OCI-LY1 (cell line): ENCODE data around the gene IL5.

Source experiments
- H2AFZ ChIP-seq: fragments of 200-600 bp; sonication (generic), shearing (Covaris generic); 2 replicates; pipeline ENCODE4 v1.6.0; 2014; ENCODE audit warnings: antibody characterized with exemption, mild to moderate bottlenecking, low read length
- H3F3A ChIP-seq: fragments of 200-600 bp; sonication (generic), shearing (Covaris generic); 2 replicates; pipeline ENCODE4 v1.6.0; 2014; ENCODE audit warnings: mild to moderate bottlenecking, antibody characterized with exemption, low read length, moderate library complexity; ENCODE audit not compliant: insufficient read depth
- H3K27ac ChIP-seq: fragments of 200-600 bp; sonication (generic); 2 replicates; pipeline ENCODE4 v1.5.1; 2014; ENCODE audit warnings: low read length, mixed run types, mild to moderate bottlenecking, low read depth; ENCODE audit not compliant: poor library complexity, severe bottlenecking
- H3K27me3 ChIP-seq: fragments of 200-600 bp; sonication (generic); 2 replicates; pipeline ENCODE4 v1.6.0; 2014; ENCODE audit warnings: antibody characterized with exemption, mild to moderate bottlenecking, low read length, moderate library complexity; ENCODE audit not compliant: insufficient read depth
- H3K36me3 ChIP-seq: fragments of 200-600 bp; sonication (generic); 2 replicates; pipeline ENCODE4 v1.6.1; 2014; ENCODE audit warnings: mild to moderate bottlenecking, antibody characterized with exemption, low read length, moderate library complexity, mixed read lengths; ENCODE audit not compliant: insufficient read depth
- H3K4me1 ChIP-seq: fragments of 200-600 bp; sonication (generic); 2 replicates; pipeline ENCODE4 v1.5.1; 2014; ENCODE audit warnings: mild to moderate bottlenecking, low read length, moderate library complexity; ENCODE audit not compliant: insufficient read depth, severe bottlenecking
- H3K4me2 ChIP-seq: fragments of 200-600 bp; sonication (generic), shearing (Covaris generic); 2 replicates; pipeline ENCODE4 v1.6.1; 2014; ENCODE audit warnings: low read length
- H3K4me3 ChIP-seq: fragments of 200-600 bp; sonication (generic); 2 replicates; pipeline ENCODE4 v1.5.1; 2014; ENCODE audit warnings: low read length, low read depth, mild to moderate bottlenecking, mixed read lengths; ENCODE audit not compliant: poor library complexity, severe bottlenecking
- H3K79me2 ChIP-seq: fragments of 200-600 bp; shearing (Covaris generic); 2 replicates; pipeline ENCODE4 v1.6.1; 2016; ENCODE audit warnings: mixed run types, low read length, mixed read lengths; ENCODE audit not compliant: insufficient read depth
- H3K9ac ChIP-seq: fragments of 200-600 bp; sonication (generic), shearing (Covaris generic); 2 replicates; pipeline ENCODE4 v1.6.1; 2014; ENCODE audit warnings: mild to moderate bottlenecking, low read length, mixed read lengths
- H3K9me2 ChIP-seq: fragments of 200-600 bp; sonication (generic), shearing (Covaris generic); 2 replicates; pipeline ENCODE4 v1.6.1; 2014; ENCODE audit warnings: low read depth, mild to moderate bottlenecking, low read length, mixed read lengths
- H3K9me3 ChIP-seq: fragments of 200-600 bp; shearing (Covaris generic); 2 replicates; pipeline ENCODE4 v1.6.1; 2014; ENCODE audit warnings: low read length, mixed read lengths
- H4K20me1 ChIP-seq: fragments of 200-600 bp; sonication (generic), shearing (Covaris generic); 2 replicates; pipeline ENCODE4 v1.6.0; 2016; ENCODE audit warnings: mild to moderate bottlenecking, low read length; ENCODE audit not compliant: insufficient read depth
- EZH2 ChIP-seq: fragments of 200-600 bp; sonication (generic), shearing (Covaris generic); IDR thresholded peaks from 2 replicates; pipeline ENCODE4 v1.8.0; 2017; ENCODE audit warnings: borderline replicate concordance, mixed run types, mild to moderate bottlenecking, antibody characterized with exemption, low read length, moderate library complexity, mixed read lengths
- TF ChIP-seq, protein P1 (sequence below): fragments of 200-600 bp; sonication (generic), shearing (Covaris generic); IDR thresholded peaks from 2 replicates; pipeline ENCODE4 v1.5.1; 2017; ENCODE audit warnings: mild to moderate bottlenecking, antibody characterized with exemption, low read length, moderate library complexity, mixed read lengths

The IL5 gene

GRCh38 chr5:132495667-132496190 is 47.6 kb downstream of the IL5 start:
- H3K4me1 ChIP-seq = peaks cover 25% of the 10 kb centered on the region
- no peak for TF ChIP-seq EZH2
- TF ChIP-seq, protein P1, sequence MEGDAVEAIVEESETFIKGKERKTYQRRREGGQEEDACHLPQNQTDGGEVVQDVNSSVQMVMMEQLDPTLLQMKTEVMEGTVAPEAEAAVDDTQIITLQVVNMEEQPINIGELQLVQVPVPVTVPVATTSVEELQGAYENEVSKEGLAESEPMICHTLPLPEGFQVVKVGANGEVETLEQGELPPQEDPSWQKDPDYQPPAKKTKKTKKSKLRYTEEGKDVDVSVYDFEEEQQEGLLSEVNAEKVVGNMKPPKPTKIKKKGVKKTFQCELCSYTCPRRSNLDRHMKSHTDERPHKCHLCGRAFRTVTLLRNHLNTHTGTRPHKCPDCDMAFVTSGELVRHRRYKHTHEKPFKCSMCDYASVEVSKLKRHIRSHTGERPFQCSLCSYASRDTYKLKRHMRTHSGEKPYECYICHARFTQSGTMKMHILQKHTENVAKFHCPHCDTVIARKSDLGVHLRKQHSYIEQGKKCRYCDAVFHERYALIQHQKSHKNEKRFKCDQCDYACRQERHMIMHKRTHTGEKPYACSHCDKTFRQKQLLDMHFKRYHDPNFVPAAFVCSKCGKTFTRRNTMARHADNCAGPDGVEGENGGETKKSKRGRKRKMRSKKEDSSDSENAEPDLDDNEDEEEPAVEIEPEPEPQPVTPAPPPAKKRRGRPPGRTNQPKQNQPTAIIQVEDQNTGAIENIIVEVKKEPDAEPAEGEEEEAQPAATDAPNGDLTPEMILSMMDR = peak; percentile 17; the same call in 1 of the 2 replicates
- H4K20me1 ChIP-seq = no peaks in the 10 kb centered on the region
- no peaks in the 10 kb centered on the region for H3K27me3 ChIP-seq
- H2AFZ ChIP-seq = 0 out of 2 replicates have a peak overlapping the region, but pooled peaks have one; percentile 26
- no peaks in the 10 kb centered on the region for H3K36me3 ChIP-seq
- H3K9me2 ChIP-seq = no peaks in the 10 kb centered on the region
- H3K4me3 ChIP-seq = peak overlapping the region; percentile 85
- H3F3A ChIP-seq = peaks cover 6% of the 10 kb centered on the region; the same call in 1 of the 2 replicates
- H3K4me2 ChIP-seq = peak overlapping the region; percentile 91
- peak overlapping the region; percentile 82 for H3K9ac ChIP-seq
- H3K9me3 ChIP-seq = no peaks in the 10 kb centered on the region
- H3K79me2 ChIP-seq = no peaks in the 10 kb centered on the region
- peak overlapping the region; percentile 41 for H3K27ac ChIP-seq

DNA sequence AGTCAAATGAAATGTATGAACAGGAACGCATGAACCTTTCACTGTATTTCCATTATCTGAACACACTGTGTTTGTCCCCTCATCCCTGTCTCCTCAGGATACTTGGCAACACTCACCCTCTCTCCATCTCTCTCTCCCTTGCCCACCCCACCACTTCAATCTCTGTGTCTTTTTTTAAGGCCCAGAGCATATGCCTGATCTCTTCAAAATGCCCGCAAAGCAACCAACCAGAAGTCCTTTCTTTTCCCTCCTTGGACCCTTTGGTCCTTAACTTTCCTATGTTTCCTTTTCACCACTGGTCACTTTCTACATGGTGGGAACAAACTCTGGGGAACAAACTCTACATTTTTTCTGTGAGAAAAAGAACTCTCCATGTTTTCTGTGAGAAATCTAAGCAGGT is 49.5 kb downstream of the IL5 start:
- Histone ChIP-seq H4K20me1 (no peaks in the 10 kb centered on the region), H3K9me3 (no peaks in the 10 kb centered on the region), H3K9ac (no peak overlapping the region), H3K27me3 (no peaks in the 10 kb centered on the region), H3K4me1 (peaks cover 38% of the 10 kb centered on the region), H3K27ac (no peak overlapping the region), H3F3A (peaks cover 8% of the 10 kb centered on the region; the same call in 1 of the 2 replicates), H3K4me3 (no peak overlapping the region), H3K9me2 (no peaks in the 10 kb centered on the region), H3K79me2 (no peaks in the 10 kb centered on the region), H2AFZ (no peak overlapping the region), H3K36me3 (no peaks in the 10 kb centered on the region), H3K4me2 (no peak overlapping the region)
- TF ChIP-seq EZH2 = no peak
- TF ChIP-seq, protein P1 = no peak

DNA sequence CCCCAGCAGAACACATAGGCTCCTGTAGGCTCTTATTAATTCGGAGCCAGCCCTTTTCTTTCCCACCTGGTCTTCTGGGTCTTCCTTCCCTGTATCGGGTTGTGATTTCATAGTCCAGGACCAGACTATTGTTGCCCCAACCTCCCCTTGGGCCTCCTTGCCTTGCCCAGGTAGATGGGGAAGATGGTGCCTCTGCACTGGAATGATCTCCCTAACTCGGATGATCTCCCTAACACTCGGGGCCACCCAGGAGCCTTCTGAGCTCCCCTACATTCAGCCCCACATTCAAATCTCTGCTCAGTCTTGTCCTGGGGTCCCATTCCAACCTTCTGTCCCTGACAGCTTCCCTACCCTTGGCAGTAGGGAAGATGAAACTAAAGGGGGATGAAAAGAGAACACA is 50.1 kb downstream of the IL5 start:
- H3K9me3 ChIP-seq = no peaks in the 10 kb centered on the region

More for the DNA sequence above, 50.1 kb downstream of the IL5 start:
- Histone ChIP-seq H3K4me3 (no peak overlapping the region), H3K9ac (no peak overlapping the region), H3K4me1 (peaks cover 43% of the 10 kb centered on the region), H3K36me3 (no peaks in the 10 kb centered on the region), H4K20me1 (no peaks in the 10 kb centered on the region), H2AFZ (no peak overlapping the region), H3K27ac (no peak overlapping the region), H3K4me2 (no peak overlapping the region), H3K79me2 (no peaks in the 10 kb centered on the region), H3K9me2 (no peaks in the 10 kb centered on the region), H3K27me3 (no peaks in the 10 kb centered on the region), H3F3A (peaks cover 9% of the 10 kb centered on the region; the same call in 1 of the 2 replicates)
- TF ChIP-seq EZH2 = no peak
- TF ChIP-seq, protein P1 = no peak
